DOHH2 (cell line): ENCODE measurements around the gene PLEKHM3.

Experiments
- CTCF ChIP-seq: fragments of 200-600 bp; sonication (generic); IDR thresholded peaks from one replicate; pipeline ENCODE4 v1.5.1; 2014; ENCODE audit warnings: antibody characterized with exemption, mild to moderate bottlenecking, low read depth, low read length; ENCODE audit not compliant: poor library complexity, severe bottlenecking
- EZH2phosphoT487 ChIP-seq: fragments of 200-600 bp; sonication (generic); IDR thresholded peaks from 2 replicates; pipeline ENCODE4 v1.6.1; 2017; ENCODE audit warnings: borderline replicate concordance, mild to moderate bottlenecking, antibody characterized with exemption, low read length, moderate library complexity, mixed read lengths

DNA sequence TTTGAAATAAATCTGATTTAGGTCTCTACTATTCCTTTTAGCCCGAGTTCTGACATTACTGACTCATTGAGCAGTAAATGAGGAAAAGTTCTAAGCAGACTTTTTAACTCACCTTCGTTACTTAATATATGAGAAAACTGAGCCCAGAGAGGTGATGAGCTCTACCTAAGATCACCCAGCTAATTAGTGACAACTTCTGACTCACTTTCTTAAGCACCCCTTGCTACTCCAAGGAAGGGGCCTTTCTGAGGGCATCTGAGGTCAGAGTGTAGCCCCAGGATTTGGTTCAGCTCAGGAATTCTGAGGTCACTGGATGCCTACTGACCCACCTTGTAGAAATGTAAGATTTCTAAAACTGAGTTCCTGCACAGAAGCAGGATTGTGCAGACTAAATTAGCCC is 153.4 kb downstream of the PLEKHM3 start:
- TF ChIP-seq CTCF (no peak), EZH2phosphoT487 (no peak)
